Stimulated activated naive CD8-positive, alpha-beta T cell treated with anti-CD3 and anti-CD28 coated beads, Interleukin-15, amount 100 ng/mL, for 72 hours (primary cell): ENCODE results near the gene APBA2.

Source experiments
- ATAC-seq: fragments of 150-1000 bp; cut with Tn5 transposase; 2 replicates; pipeline ENCODE4 v1.10.0; 2021; ENCODE audit warnings: mild to moderate bottlenecking, moderate library complexity
- DNase-seq, 2 donors: peaks; one replicate each; pipeline ENCODE4 v3.0.0; 2021 to 2022
- H3K27ac Mint-ChIP-seq, 2 donors: one replicate each; pipeline ENCODE4 v1.8.0; 2022; ENCODE audit warnings: mild to moderate bottlenecking in 2 of 2, mixed read lengths in 2 of 2, moderate library complexity in 2 of 2
- H3K27me3 Mint-ChIP-seq: one replicate; pipeline ENCODE4 v1.8.0; 2022; ENCODE audit warnings: mixed read lengths
- H3K4me1 Mint-ChIP-seq: one replicate; pipeline ENCODE4 v1.8.0; 2022; ENCODE audit warnings: mild to moderate bottlenecking, mixed read lengths
- H3K4me3 Mint-ChIP-seq, 2 donors: one replicate each; pipeline ENCODE4 v1.8.0; 2022; ENCODE audit warnings: mild to moderate bottlenecking in 2 of 2, mixed read lengths in 2 of 2, moderate library complexity in 1 of 2
- H3K9me3 Mint-ChIP-seq, 2 donors: one replicate each; pipeline ENCODE4 v1.8.0; 2022; ENCODE audit warnings: mixed read lengths in 2 of 2

The APBA2 gene

GRCh38 chr15:28957606-28958498 is 72.1 kb downstream of the APBA2 start:
- Mint-ChIP-seq H3K27me3 (peaks cover 12% of the 10 kb centered on the region), H3K27ac (no peak overlapping the region), H3K9me3 (no peaks in the 10 kb centered on the region), H3K4me3 (no peak overlapping the region), H3K4me1 (peaks cover 90% of the 10 kb centered on the region)
- DNase-seq: no peak
- ATAC-seq: no peak

- Mint-ChIP-seq H3K4me1 (peaks cover 90% of the 10 kb centered on the region), H3K4me3 (no peak overlapping the region), H3K27ac (no peak overlapping the region), H3K9me3 (no peaks in the 10 kb centered on the region), H3K27me3 (peaks cover 3% of the 10 kb centered on the region)
- ATAC-seq (no peak), DNase-seq (no peak)
Measured at GRCh38 chr15:28959326-28959725, 73.6 kb downstream of the APBA2 start.

- Mint-ChIP-seq H3K9me3 (no peaks in the 10 kb centered on the region), H3K4me3 (no peak overlapping the region), H3K27me3 (no peaks in the 10 kb centered on the region), H3K27ac (peak overlapping the region in 1 of 2 donors; percentile 37), H3K4me1 (peaks cover 84% of the 10 kb centered on the region)
- no peak for ATAC-seq
- no peak for DNase-seq
Measured at GRCh38 chr15:28960979-28961378, 75.2 kb downstream of the APBA2 start.

- peak overlapping the region in 1 of 2 donors; percentile 72 for H3K27ac Mint-ChIP-seq
- H3K4me3 Mint-ChIP-seq: no peak overlapping the region
- peaks cover 84% of the 10 kb centered on the region for H3K4me1 Mint-ChIP-seq
- H3K9me3 Mint-ChIP-seq: no peaks in the 10 kb centered on the region
- DNase-seq: no peak
- ATAC-seq: no peak
- H3K27me3 Mint-ChIP-seq: no peaks in the 10 kb centered on the region
Measured at GRCh38 chr15:28961391-28961790, 75.6 kb downstream of the APBA2 start.

- Mint-ChIP-seq H3K27me3 (no peaks in the 10 kb centered on the region), H3K4me1 (peaks cover 81% of the 10 kb centered on the region), H3K4me3 (no peak overlapping the region), H3K9me3 (no peaks in the 10 kb centered on the region), H3K27ac (no peak overlapping the region)
- no peak for DNase-seq
- ATAC-seq: no peak
Measured at GRCh38 chr15:28962851-28963710, 77.3 kb downstream of the APBA2 start.

- Mint-ChIP-seq H3K9me3 (no peaks in the 10 kb centered on the region), H3K27ac (no peak overlapping the region), H3K4me1 (peaks cover 81% of the 10 kb centered on the region), H3K27me3 (no peaks in the 10 kb centered on the region), H3K4me3 (no peak overlapping the region)
- DNase-seq (no peak), ATAC-seq (peak; percentile 89)
Measured at GRCh38 chr15:28963711-28964081, 77.9 kb downstream of the APBA2 start.

GRCh38 chr15:28964098-28964497 is 78.3 kb downstream of the APBA2 start:
- no peaks in the 10 kb centered on the region for H3K27me3 Mint-ChIP-seq
- no peak overlapping the region for H3K4me3 Mint-ChIP-seq
- H3K9me3 Mint-ChIP-seq: no peaks in the 10 kb centered on the region
- peaks cover 79% of the 10 kb centered on the region for H3K4me1 Mint-ChIP-seq
- no peak overlapping the region for H3K27ac Mint-ChIP-seq
- ATAC-seq: no peak
- no peak for DNase-seq

- peaks cover 70% of the 10 kb centered on the region for H3K4me1 Mint-ChIP-seq
Measured at GRCh38 chr15:28967066-28967465, 81.3 kb downstream of the APBA2 start.

GRCh38 chr15:28967990-28968389 is 82.2 kb downstream of the APBA2 start:
- DNase-seq: no peak
- H3K4me3 Mint-ChIP-seq: no peak overlapping the region
- H3K27me3 Mint-ChIP-seq: no peaks in the 10 kb centered on the region
- ATAC-seq: no peak
- H3K4me1 Mint-ChIP-seq: peaks cover 72% of the 10 kb centered on the region
- peak overlapping the region in 1 of 2 donors; percentile 57 for H3K27ac Mint-ChIP-seq
- H3K9me3 Mint-ChIP-seq: no peaks in the 10 kb centered on the region

More at GRCh38 chr15:28967066-28967465, 81.3 kb downstream of the APBA2 start:
- DNase-seq (no peak), ATAC-seq (no peak)
- Mint-ChIP-seq H3K9me3 (no peaks in the 10 kb centered on the region), H3K4me3 (no peak overlapping the region), H3K27ac (no peak overlapping the region), H3K27me3 (no peaks in the 10 kb centered on the region)

- Mint-ChIP-seq H3K4me1 (peaks cover 73% of the 10 kb centered on the region), H3K4me3 (no peak overlapping the region)
Measured at GRCh38 chr15:28969511-28970085, 83.8 kb downstream of the APBA2 start.

GRCh38 chr15:28974142-28974541 is 88.4 kb downstream of the APBA2 start:
- H3K4me3 Mint-ChIP-seq: peak overlapping the region; percentile 63 to 72
- peaks cover 61% of the 10 kb centered on the region for H3K4me1 Mint-ChIP-seq
- peak; percentile 86 for ATAC-seq

More at GRCh38 chr15:28969511-28970085, 83.8 kb downstream of the APBA2 start:
- H3K27me3 Mint-ChIP-seq: no peaks in the 10 kb centered on the region
- H3K27ac Mint-ChIP-seq: no peak overlapping the region
- H3K9me3 Mint-ChIP-seq: no peaks in the 10 kb centered on the region
- ATAC-seq (no peak), DNase-seq (no peak)

GRCh38 chr15:28975766-28976179 is 90.0 kb downstream of the APBA2 start:
- peak; percentile 78 for ATAC-seq

More at GRCh38 chr15:28974142-28974541, 88.4 kb downstream of the APBA2 start:
- peak overlapping the region in 1 of 2 donors; percentile 9 for H3K27ac Mint-ChIP-seq
- no peaks in the 10 kb centered on the region for H3K9me3 Mint-ChIP-seq
- no peaks in the 10 kb centered on the region for H3K27me3 Mint-ChIP-seq
- DNase-seq: peak; percentile 43 to 54

GRCh38 chr15:28977377-28978010 is 91.7 kb downstream of the APBA2 start:
- DNase-seq (no peak), ATAC-seq (no peak)
- Mint-ChIP-seq H3K27me3 (no peaks in the 10 kb centered on the region), H3K4me3 (no peak overlapping the region), H3K27ac (no peak overlapping the region), H3K9me3 (no peaks in the 10 kb centered on the region), H3K4me1 (peaks cover 56% of the 10 kb centered on the region)

More at GRCh38 chr15:28975766-28976179, 90.0 kb downstream of the APBA2 start:
- peaks cover 71% of the 10 kb centered on the region for H3K4me1 Mint-ChIP-seq
- H3K4me3 Mint-ChIP-seq: no peak overlapping the region
- peak; percentile 62 to 66 for DNase-seq
- no peaks in the 10 kb centered on the region for H3K27me3 Mint-ChIP-seq
- no peak overlapping the region for H3K27ac Mint-ChIP-seq
- no peaks in the 10 kb centered on the region for H3K9me3 Mint-ChIP-seq

- no peak for ATAC-seq
- no peak overlapping the region for H3K4me3 Mint-ChIP-seq
- H3K27ac Mint-ChIP-seq: no peak overlapping the region
- no peak for DNase-seq
- no peaks in the 10 kb centered on the region for H3K9me3 Mint-ChIP-seq
- peaks cover 57% of the 10 kb centered on the region for H3K4me1 Mint-ChIP-seq
- no peaks in the 10 kb centered on the region for H3K27me3 Mint-ChIP-seq
Measured at GRCh38 chr15:28978011-28978378, 92.2 kb downstream of the APBA2 start.

GRCh38 chr15:28978661-28979060 is 92.9 kb downstream of the APBA2 start:
- Mint-ChIP-seq H3K27me3 (no peaks in the 10 kb centered on the region), H3K4me3 (no peak overlapping the region), H3K27ac (no peak overlapping the region), H3K4me1 (peaks cover 58% of the 10 kb centered on the region), H3K9me3 (no peaks in the 10 kb centered on the region)
- DNase-seq (no peak), ATAC-seq (no peak)
